ENCODE results near the gene USP10. TPM values are rescaled to one million over a fixed set of nuclear protein-coding genes. Genes with fewer than 3 reads are reported as not detected.

The USP10 gene
- total RNA-seq, 2 experiments from 2014 or later: 82.9 to 88.3 TPM

DNA sequence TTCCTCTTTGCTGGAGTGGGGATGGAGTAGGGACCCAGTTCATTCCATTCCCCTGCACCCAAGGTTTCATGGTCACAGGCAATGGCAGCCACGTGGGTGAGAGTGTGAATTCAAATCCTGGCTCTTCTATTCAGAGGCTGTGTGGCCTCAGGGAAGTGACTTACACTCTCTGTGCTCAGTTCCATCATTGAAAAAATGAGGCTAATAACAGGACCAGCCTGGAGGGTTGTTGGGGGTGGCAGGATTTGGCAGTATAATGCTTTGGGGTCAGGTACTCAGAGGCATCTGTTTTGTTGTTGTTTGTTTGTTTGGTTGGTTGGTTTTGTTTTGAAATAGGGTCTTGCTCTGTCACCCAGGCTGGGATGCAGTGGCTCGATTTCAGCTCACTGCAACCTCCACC is 117.8 kb downstream of the USP10 start:
- no peak overlapping the region for H3K4me3 Mint-ChIP-seq
- DNase-seq (no peak), ATAC-seq (no peak)
- H3K4me1 Mint-ChIP-seq (ENCODE audit: low read depth): peaks cover 8% of the 10 kb centered on the region
- peaks cover 41% of the 10 kb centered on the region for H3K27me3 Mint-ChIP-seq (ENCODE audit: low read depth)
- H3K27ac Mint-ChIP-seq: no peak overlapping the region
- ChIA-PET CTCF (no interaction called here), POLR2A (no interaction called here)
- no peaks in the 10 kb centered on the region for H3K9me3 Mint-ChIP-seq (ENCODE audit: insufficient read depth)
- no peaks in the 10 kb centered on the region for H3K36me3 Mint-ChIP-seq (ENCODE audit: low read depth)

GRCh38 chr16:84818133-84818532 is 118.3 kb downstream of the USP10 start:
- DNase-seq (no peak), ATAC-seq (no peak)
- ChIA-PET POLR2A (no interaction called here), CTCF (interaction anchor here (3.9 kb wide), 1 partner anchor 64 kb away, joined by 10 read pairs; no protein-coding TSS in a partner anchor)
- H3K4me1 Mint-ChIP-seq (ENCODE audit: low read depth): peaks cover 8% of the 10 kb centered on the region
- no peaks in the 10 kb centered on the region for H3K9me3 Mint-ChIP-seq (ENCODE audit: insufficient read depth)
- no peaks in the 10 kb centered on the region for H3K36me3 Mint-ChIP-seq (ENCODE audit: low read depth)
- no peak overlapping the region for H3K4me3 Mint-ChIP-seq
- no peak overlapping the region for H3K27ac Mint-ChIP-seq
- H3K27me3 Mint-ChIP-seq (ENCODE audit: low read depth): peaks cover 44% of the 10 kb centered on the region

GRCh38 chr16:84818989-84819643 is 119.3 kb downstream of the USP10 start:
- ChIA-PET CTCF (interaction anchor here (1.1 to 3.9 kb wide), 2 partner anchors 65 to 108 kb away, joined by 3 to 10 read pairs; no protein-coding TSS in a partner anchor), POLR2A (no interaction called here)
- no peak overlapping the region for H3K27ac Mint-ChIP-seq
- ATAC-seq (no peak), DNase-seq (no peak)
- H3K36me3 Mint-ChIP-seq (ENCODE audit: low read depth): no peaks in the 10 kb centered on the region
- no peaks in the 10 kb centered on the region for H3K9me3 Mint-ChIP-seq (ENCODE audit: insufficient read depth)
- H3K27me3 Mint-ChIP-seq (ENCODE audit: low read depth): peaks cover 44% of the 10 kb centered on the region
- no peak overlapping the region for H3K4me3 Mint-ChIP-seq
- peaks cover 8% of the 10 kb centered on the region for H3K4me1 Mint-ChIP-seq (ENCODE audit: low read depth)

DNA sequence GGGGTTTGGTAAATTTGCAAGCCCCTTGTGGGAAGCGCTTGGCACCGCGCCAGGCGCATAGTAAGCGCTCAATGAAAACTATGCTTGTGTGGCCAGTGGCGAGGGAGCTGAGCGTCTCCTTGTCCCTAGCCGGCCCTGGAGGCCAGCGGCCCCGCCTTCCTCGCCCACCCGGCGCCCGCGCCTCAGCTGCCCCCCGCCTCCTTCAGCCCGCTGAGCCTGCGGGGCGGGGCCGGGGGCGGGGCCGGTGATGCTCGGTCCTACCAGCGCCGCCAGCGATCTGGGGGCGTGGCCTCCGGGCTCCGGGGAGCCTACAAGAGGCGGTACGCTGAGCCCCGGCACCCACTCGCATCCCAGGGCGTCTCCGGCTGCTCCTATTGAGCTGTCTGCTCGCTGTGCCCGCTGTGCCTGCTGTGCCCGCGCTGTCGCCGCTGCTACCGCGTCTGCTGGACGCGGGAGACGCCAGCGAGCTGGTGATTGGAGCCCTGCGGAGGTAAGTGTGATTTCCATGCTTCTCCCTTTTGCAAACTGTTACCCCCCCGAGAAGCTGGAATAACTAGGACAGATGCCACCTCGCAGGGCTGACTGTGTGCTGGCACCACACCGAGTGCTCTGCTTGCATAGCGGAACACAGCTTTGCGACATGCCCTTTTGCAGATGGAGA is 120.0 kb downstream of the USP10 start, which contains the start of gene CRISPLD2:
TSS of gene CRISPLD2 (plus strand) at position 342 of the 661 bp plus-strand sequence. CDS start 18,511 bp downstream, outside the sequence.
- H3K27me3 Mint-ChIP-seq (ENCODE audit: low read depth): peaks cover 44% of the 10 kb centered on the region
- no peaks in the 10 kb centered on the region for H3K36me3 Mint-ChIP-seq (ENCODE audit: low read depth)
- DNase-seq (peak; percentile 85), ATAC-seq (peak; percentile 99)
- peak within 1 kb of the TSS; percentile 50 for H3K4me3 Mint-ChIP-seq
- no peaks in the 10 kb centered on the region for H3K9me3 Mint-ChIP-seq (ENCODE audit: insufficient read depth)
- ChIA-PET POLR2A (no interaction called here), CTCF (interaction anchor here (1.1 to 3.9 kb wide), 2 partner anchors 66 to 107 kb away, joined by 3 to 10 read pairs; no protein-coding TSS in a partner anchor)
- H3K4me1 Mint-ChIP-seq (ENCODE audit: low read depth): peaks cover 8% of the 10 kb centered on the region
- no peak within 1 kb of the TSS for H3K27ac Mint-ChIP-seq

GRCh38 chr16:84820305-84820684 is 120.5 kb downstream of the USP10 start:
- H3K27ac Mint-ChIP-seq: no peak overlapping the region
- H3K36me3 Mint-ChIP-seq (ENCODE audit: low read depth): no peaks in the 10 kb centered on the region
- no peaks in the 10 kb centered on the region for H3K9me3 Mint-ChIP-seq (ENCODE audit: insufficient read depth)
- ChIA-PET CTCF (interaction anchor here (1.1 to 3.9 kb wide), 2 partner anchors 66 to 107 kb away, joined by 3 to 10 read pairs; no protein-coding TSS in a partner anchor), POLR2A (no interaction called here)
- ATAC-seq: no peak
- DNase-seq: no peak
- H3K4me3 Mint-ChIP-seq: peak overlapping the region; percentile 50
- peaks cover 44% of the 10 kb centered on the region for H3K27me3 Mint-ChIP-seq (ENCODE audit: low read depth)
- peaks cover 8% of the 10 kb centered on the region for H3K4me1 Mint-ChIP-seq (ENCODE audit: low read depth)

- Mint-ChIP-seq H3K4me1 (ENCODE audit: low read depth) (peaks cover 8% of the 10 kb centered on the region), H3K27me3 (ENCODE audit: low read depth) (peaks cover 44% of the 10 kb centered on the region), H3K9me3 (ENCODE audit: insufficient read depth) (no peaks in the 10 kb centered on the region), H3K27ac (no peak overlapping the region), H3K4me3 (no peak overlapping the region), H3K36me3 (ENCODE audit: low read depth) (no peaks in the 10 kb centered on the region)
- ChIA-PET CTCF (interaction anchor here (3.9 kb wide), 1 partner anchor 67 kb away, joined by 10 read pairs; no protein-coding TSS in a partner anchor), POLR2A (no interaction called here)
- no peak for ATAC-seq
- DNase-seq: no peak
Measured at GRCh38 chr16:84820771-84821170, 121.0 kb downstream of the USP10 start.

DNA sequence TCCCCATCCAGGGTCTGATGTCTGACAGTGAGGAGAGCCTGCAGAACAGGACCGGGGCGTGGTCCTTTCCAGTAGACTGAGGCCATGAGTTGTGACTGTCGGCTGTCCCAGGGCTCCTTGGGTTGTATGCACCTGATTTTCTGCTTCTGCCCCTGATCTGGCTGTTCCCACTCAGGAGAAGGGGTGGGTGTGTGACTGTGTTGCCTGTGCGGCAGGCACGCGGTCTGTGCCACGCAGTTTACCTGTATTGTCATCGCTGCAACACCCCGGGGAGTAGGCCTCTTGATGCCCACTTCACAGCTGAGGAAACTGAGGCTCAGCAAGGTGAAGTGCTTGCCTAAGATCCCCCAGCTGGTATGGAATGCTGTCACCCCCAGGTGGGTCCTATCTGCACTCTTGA is 121.4 kb downstream of the USP10 start:
- ChIA-PET CTCF (interaction anchor here (3.9 kb wide), 1 partner anchor 67 kb away, joined by 10 read pairs; no protein-coding TSS in a partner anchor), POLR2A (no interaction called here)
- Mint-ChIP-seq H3K4me1 (ENCODE audit: low read depth) (peaks cover 8% of the 10 kb centered on the region), H3K27me3 (ENCODE audit: low read depth) (peaks cover 44% of the 10 kb centered on the region), H3K9me3 (ENCODE audit: insufficient read depth) (no peaks in the 10 kb centered on the region), H3K4me3 (no peak overlapping the region), H3K36me3 (ENCODE audit: low read depth) (no peaks in the 10 kb centered on the region), H3K27ac (no peak overlapping the region)
- ATAC-seq (no peak), DNase-seq (no peak)

DNA sequence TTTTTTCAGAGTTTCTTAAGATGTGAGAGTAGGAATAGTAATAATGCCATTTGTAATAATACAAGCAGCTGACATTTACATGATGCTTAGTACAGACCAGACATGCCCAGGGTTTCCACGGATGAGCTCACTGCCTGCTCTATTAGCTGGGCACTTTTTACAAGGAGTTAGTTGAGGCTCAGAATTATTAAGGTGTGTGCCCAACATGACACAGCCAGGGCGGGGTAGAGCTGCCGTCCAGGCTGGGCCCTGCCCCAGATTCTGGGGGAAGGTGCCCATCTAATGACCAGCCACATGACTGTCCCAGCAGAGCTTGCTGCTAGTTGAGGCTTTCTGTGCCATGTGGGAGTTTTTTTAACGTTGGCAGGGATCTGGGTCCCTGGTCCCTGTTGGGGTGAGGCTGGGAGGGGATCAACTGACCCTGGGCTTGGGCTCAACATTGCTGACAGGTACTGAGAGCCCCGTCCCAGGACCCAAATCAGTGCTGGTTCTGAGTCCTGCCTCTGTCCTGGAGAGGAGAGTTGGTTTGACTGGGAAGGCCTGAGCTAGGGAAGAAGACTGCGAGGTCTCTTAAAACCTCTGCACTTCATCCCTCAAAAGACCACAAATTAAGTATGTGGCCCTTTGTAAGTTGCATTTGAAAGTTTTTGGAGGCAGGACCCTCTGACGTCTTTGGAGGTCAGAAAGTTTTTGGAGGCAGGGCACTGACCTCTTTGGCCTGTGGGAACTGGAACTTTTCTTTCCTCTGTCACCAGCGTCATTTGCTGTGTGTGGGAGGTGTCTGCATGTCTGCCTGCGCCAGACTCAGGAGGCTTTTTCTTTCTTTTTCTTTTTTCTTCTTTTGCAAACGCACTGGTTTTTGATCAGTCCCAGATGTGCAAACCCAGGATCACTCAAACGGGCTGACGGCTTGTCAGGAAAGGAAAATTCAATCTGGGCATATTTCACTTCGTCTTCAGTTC is 122.2 kb downstream of the USP10 start:
- no peaks in the 10 kb centered on the region for H3K9me3 Mint-ChIP-seq (ENCODE audit: insufficient read depth)
- POLR2A ChIA-PET: no interaction called here
- no peak overlapping the region for H3K4me3 Mint-ChIP-seq
- H3K27me3 Mint-ChIP-seq (ENCODE audit: low read depth): peaks cover 43% of the 10 kb centered on the region
- no peak overlapping the region for H3K27ac Mint-ChIP-seq
- peaks cover 8% of the 10 kb centered on the region for H3K4me1 Mint-ChIP-seq (ENCODE audit: low read depth)
- CTCF ChIA-PET: interaction anchor here (3.9 kb wide), 1 partner anchor 68 kb away, joined by 10 read pairs; no protein-coding TSS in a partner anchor
- H3K36me3 Mint-ChIP-seq (ENCODE audit: low read depth): no peaks in the 10 kb centered on the region
- ATAC-seq (no peak), DNase-seq (no peak)

DNA sequence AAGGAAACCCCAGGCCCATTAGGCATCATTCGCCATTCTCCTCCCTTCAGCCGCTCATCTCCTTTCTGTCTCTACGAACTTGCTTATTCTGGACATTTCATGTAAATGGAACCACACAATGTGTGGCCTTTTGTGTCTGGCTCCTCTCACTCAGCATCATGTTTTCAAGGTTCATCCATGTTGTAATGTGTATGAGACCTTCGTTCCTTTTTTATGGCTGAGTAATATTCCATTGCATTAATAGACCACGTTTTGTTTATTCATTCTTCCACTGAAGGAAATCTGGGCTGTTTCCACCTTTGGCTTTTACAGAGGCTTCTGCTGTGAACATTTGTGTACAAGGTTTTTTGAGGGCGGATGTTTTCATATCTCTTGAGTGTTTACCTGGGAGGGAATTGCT is 123.2 kb downstream of the USP10 start:
- ATAC-seq (no peak), DNase-seq (no peak)
- Mint-ChIP-seq H3K9me3 (ENCODE audit: insufficient read depth) (no peaks in the 10 kb centered on the region), H3K27me3 (ENCODE audit: low read depth) (peaks cover 41% of the 10 kb centered on the region), H3K4me3 (no peak overlapping the region), H3K27ac (no peak overlapping the region), H3K4me1 (ENCODE audit: low read depth) (peaks cover 8% of the 10 kb centered on the region), H3K36me3 (ENCODE audit: low read depth) (no peaks in the 10 kb centered on the region)
- POLR2A ChIA-PET: no interaction called here
- CTCF ChIA-PET: no interaction called here

DNA sequence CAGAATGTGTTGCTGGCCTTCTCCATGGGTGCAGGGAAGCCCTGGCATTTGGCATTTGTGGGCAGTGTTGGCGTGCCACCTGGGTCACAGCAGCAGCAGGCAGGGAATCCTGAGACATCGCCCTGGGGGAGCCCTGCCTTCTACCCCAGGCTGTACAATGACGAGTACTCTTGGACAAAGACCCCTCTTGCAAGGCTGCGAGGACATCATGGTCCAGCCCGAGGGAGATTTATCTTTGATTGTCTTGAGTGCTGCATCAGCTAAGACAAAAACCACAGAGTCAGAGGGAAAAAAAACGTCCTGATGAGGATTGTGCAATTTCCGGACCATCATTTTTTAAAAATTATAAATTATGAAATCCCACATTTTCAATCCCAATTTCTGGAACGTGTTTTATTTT is 123.7 kb downstream of the USP10 start:
- ATAC-seq (no peak), DNase-seq (no peak)
- CTCF ChIA-PET: interaction anchor here (0.6 kb wide), 1 partner anchor 13 kb away, joined by 3 read pairs; no protein-coding TSS in a partner anchor
- Mint-ChIP-seq H3K4me3 (no peak overlapping the region), H3K27me3 (ENCODE audit: low read depth) (peaks cover 40% of the 10 kb centered on the region), H3K4me1 (ENCODE audit: low read depth) (peaks cover 8% of the 10 kb centered on the region), H3K9me3 (ENCODE audit: insufficient read depth) (no peaks in the 10 kb centered on the region), H3K36me3 (ENCODE audit: low read depth) (no peaks in the 10 kb centered on the region), H3K27ac (no peak overlapping the region)
- POLR2A ChIA-PET: no interaction called here

GRCh38 chr16:84823926-84824325 is 124.1 kb downstream of the USP10 start:
- DNase-seq (no peak), ATAC-seq (no peak)
- Mint-ChIP-seq H3K4me3 (no peak overlapping the region), H3K9me3 (ENCODE audit: insufficient read depth) (no peaks in the 10 kb centered on the region), H3K4me1 (ENCODE audit: low read depth) (peaks cover 8% of the 10 kb centered on the region), H3K36me3 (ENCODE audit: low read depth) (no peaks in the 10 kb centered on the region), H3K27me3 (ENCODE audit: low read depth) (peaks cover 36% of the 10 kb centered on the region), H3K27ac (no peak overlapping the region)
- ChIA-PET CTCF (interaction anchor here (0.6 kb wide), 1 partner anchor 13 kb away, joined by 3 read pairs; no protein-coding TSS in a partner anchor), POLR2A (no interaction called here)

Data from activated CD8-positive, alpha-beta T cell treated with anti-CD3 and anti-CD28 coated beads, Interleukin-2, amount 10 ng/mL, durations not matched to agents 7 days and 5 days (primary cell).